Central memory CD8-positive, alpha-beta T cell (primary cell): ENCODE measurements around the gene NPPB.
A peak's percentile ranks its signal among the peaks of the same experiment; 100 is the strongest.

Source experiments
- ATAC-seq: fragments of 150-1000 bp; cut with Tn5 transposase; replicated peaks from 2 replicates; pipeline ENCODE4 v1.10.0; 2022; ENCODE audit warnings: mild to moderate bottlenecking, moderate FRiP score, moderate number of reproducible peaks; ENCODE audit not compliant: poor library complexity, severe bottlenecking; ENCODE audit errors: extremely low read depth
- DNase-seq, 2 donors: peaks; one replicate each; pipeline ENCODE4 v3.0.0; 2021; ENCODE audit warnings: low spot score in 2 of 2
- H3K27ac Mint-ChIP-seq: one replicate; pipeline ENCODE4 v1.8.0; 2022; ENCODE audit warnings: low read depth, mild to moderate bottlenecking, moderate library complexity, mixed read lengths
- H3K27me3 Mint-ChIP-seq: one replicate; pipeline ENCODE4 v1.8.0; 2022; ENCODE audit warnings: mixed read lengths
- H3K36me3 Mint-ChIP-seq: one replicate; pipeline ENCODE4 v1.8.0; 2022; ENCODE audit warnings: mild to moderate bottlenecking, moderate library complexity, mixed read lengths; ENCODE audit not compliant: insufficient read depth
- H3K4me1 Mint-ChIP-seq: one replicate; pipeline ENCODE4 v1.8.0; 2022; ENCODE audit warnings: mixed read lengths
- H3K4me3 Mint-ChIP-seq: one replicate; pipeline ENCODE4 v1.8.0; 2022; ENCODE audit warnings: mild to moderate bottlenecking, moderate library complexity, mixed read lengths
- H3K9me3 Mint-ChIP-seq: one replicate; pipeline ENCODE4 v1.8.0; 2022; ENCODE audit warnings: mixed read lengths

The NPPB gene

GRCh38 chr1:11831945-11832725, 26.6 kb downstream of the NPPB start:
- H3K4me1 Mint-ChIP-seq, result no peaks in the 10 kb centered on the region
- no peaks in the 10 kb centered on the region for H3K27me3 Mint-ChIP-seq
- ATAC-seq (no peak), DNase-seq (no peak)
- H3K36me3 Mint-ChIP-seq, result peaks cover 26% of the 10 kb centered on the region
- no peaks in the 10 kb centered on the region for H3K9me3 Mint-ChIP-seq
- no peak overlapping the region for H3K4me3 Mint-ChIP-seq
- no peak overlapping the region for H3K27ac Mint-ChIP-seq

GRCh38 chr1:11828511-11828910, 30.2 kb downstream of the NPPB start:
- Mint-ChIP-seq H3K36me3 (peaks cover 25% of the 10 kb centered on the region), H3K4me1 (no peaks in the 10 kb centered on the region), H3K4me3 (no peak overlapping the region), H3K9me3 (no peaks in the 10 kb centered on the region), H3K27me3 (no peaks in the 10 kb centered on the region), H3K27ac (peak overlapping the region; percentile 38)
- DNase-seq (no peak), ATAC-seq (no peak)

GRCh38 chr1:11826946-11827345, 31.8 kb downstream of the NPPB start:
- no peak overlapping the region for H3K4me3 Mint-ChIP-seq
- H3K9me3 Mint-ChIP-seq, result no peaks in the 10 kb centered on the region
- H3K4me1 Mint-ChIP-seq, result no peaks in the 10 kb centered on the region
- H3K27ac Mint-ChIP-seq, result no peak overlapping the region
- DNase-seq, result no peak
- no peaks in the 10 kb centered on the region for H3K27me3 Mint-ChIP-seq
- peaks cover 22% of the 10 kb centered on the region for H3K36me3 Mint-ChIP-seq
- ATAC-seq, result no peak

GRCh38 chr1:11825131-11825530, 33.6 kb downstream of the NPPB start:
- no peak for ATAC-seq
- H3K36me3 Mint-ChIP-seq, result peaks cover 25% of the 10 kb centered on the region
- no peak overlapping the region for H3K27ac Mint-ChIP-seq
- no peaks in the 10 kb centered on the region for H3K27me3 Mint-ChIP-seq
- no peak overlapping the region for H3K4me3 Mint-ChIP-seq
- DNase-seq, result no peak
- H3K4me1 Mint-ChIP-seq, result no peaks in the 10 kb centered on the region
- H3K9me3 Mint-ChIP-seq, result no peaks in the 10 kb centered on the region

GRCh38 chr1:11823366-11824137, 35.2 kb downstream of the NPPB start:
- no peak overlapping the region for H3K27ac Mint-ChIP-seq
- no peaks in the 10 kb centered on the region for H3K27me3 Mint-ChIP-seq
- H3K4me1 Mint-ChIP-seq, result no peaks in the 10 kb centered on the region
- no peak overlapping the region for H3K4me3 Mint-ChIP-seq
- H3K9me3 Mint-ChIP-seq, result no peaks in the 10 kb centered on the region
- no peak for ATAC-seq
- no peak for DNase-seq
- peaks cover 28% of the 10 kb centered on the region for H3K36me3 Mint-ChIP-seq

- DNase-seq (no peak), ATAC-seq (no peak)
- Mint-ChIP-seq H3K27me3 (no peaks in the 10 kb centered on the region), H3K4me1 (no peaks in the 10 kb centered on the region), H3K9me3 (no peaks in the 10 kb centered on the region), H3K36me3 (peaks cover 30% of the 10 kb centered on the region), H3K4me3 (no peak overlapping the region), H3K27ac (no peak overlapping the region)
Measured at GRCh38 chr1:11822091-11822490, 36.7 kb downstream of the NPPB start.

- DNase-seq (no peak), ATAC-seq (no peak)
- no peaks in the 10 kb centered on the region for H3K4me1 Mint-ChIP-seq
Measured at GRCh38 chr1:11817192-11817591, 41.6 kb downstream of the NPPB start.

GRCh38 chr1:11813021-11813420, 45.7 kb downstream of the NPPB start:
- H3K4me3 Mint-ChIP-seq, result no peak overlapping the region
- no peaks in the 10 kb centered on the region for H3K9me3 Mint-ChIP-seq

More at GRCh38 chr1:11817192-11817591, 41.6 kb downstream of the NPPB start:
- no peaks in the 10 kb centered on the region for H3K27me3 Mint-ChIP-seq
- no peaks in the 10 kb centered on the region for H3K9me3 Mint-ChIP-seq
- H3K36me3 Mint-ChIP-seq, result peaks cover 33% of the 10 kb centered on the region
- no peak overlapping the region for H3K27ac Mint-ChIP-seq
- no peak overlapping the region for H3K4me3 Mint-ChIP-seq

More at GRCh38 chr1:11813021-11813420, 45.7 kb downstream of the NPPB start:
- DNase-seq (no peak), ATAC-seq (no peak)
- no peak overlapping the region for H3K27ac Mint-ChIP-seq
- peaks cover 27% of the 10 kb centered on the region for H3K36me3 Mint-ChIP-seq
- H3K27me3 Mint-ChIP-seq, result no peaks in the 10 kb centered on the region
- peaks cover 7% of the 10 kb centered on the region for H3K4me1 Mint-ChIP-seq
